HG02884 (cell line): ENCODE results near the gene KIF26B.
"Not testable (repeated sequence)": the region's sequence is repeated elsewhere in the genome, so short reads cannot be mapped to it uniquely, and the experiment has no call there.

Experiments used
- ATAC-seq: cut with Tn5 transposase; IDR thresholded peaks from one replicate; pipeline ENCODE4 v1.9.1; 2021; ENCODE audit warnings: mild to moderate bottlenecking, moderate library complexity; ENCODE audit not compliant: unreplicated experiment

The KIF26B gene

DNA sequence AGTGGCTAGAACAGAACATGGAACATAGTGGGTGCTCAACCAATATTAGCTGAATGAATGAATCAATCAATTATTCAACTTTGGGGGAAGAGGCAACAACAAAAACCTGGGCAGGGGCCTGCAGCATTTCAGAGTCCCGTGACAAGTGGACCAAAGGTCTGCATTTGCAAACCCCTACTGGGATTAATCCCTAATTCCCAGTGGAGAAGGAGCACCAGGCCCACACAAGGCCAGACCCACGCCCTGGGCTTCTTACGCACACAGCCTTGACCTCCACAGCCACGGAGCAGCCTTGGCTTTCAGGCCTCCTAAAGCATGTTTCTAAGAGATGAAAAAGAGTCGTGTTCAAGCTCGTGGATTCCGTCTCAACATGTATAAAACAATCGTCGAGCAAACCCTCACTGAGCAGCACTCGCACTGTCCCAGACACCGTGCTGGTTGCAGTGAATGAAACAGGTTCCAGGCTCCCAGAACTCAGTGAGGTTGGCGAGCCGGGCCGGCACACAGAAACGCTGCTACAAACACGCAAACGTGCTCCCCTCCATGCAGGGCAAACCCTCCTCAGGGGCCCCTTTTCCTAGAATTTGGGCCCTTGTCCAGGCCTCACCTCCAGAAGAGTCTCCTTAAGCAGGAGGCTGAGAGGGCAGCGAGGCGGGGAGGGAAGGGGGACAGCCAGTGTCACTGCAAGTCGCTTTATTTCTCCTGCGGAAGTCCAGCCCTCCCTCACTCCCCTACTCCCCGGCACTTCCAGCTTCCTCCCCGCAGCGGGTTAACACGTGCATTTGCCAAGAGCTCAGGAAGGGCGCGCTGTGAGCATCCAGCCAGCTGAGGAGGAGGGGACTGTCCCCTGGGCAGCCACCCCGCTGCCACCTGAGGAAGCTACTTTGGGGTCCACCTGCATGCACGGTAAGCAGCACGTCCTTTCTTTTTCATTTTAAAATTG is 556.4 kb downstream of the KIF26B start:
- ATAC-seq = no peak

DNA sequence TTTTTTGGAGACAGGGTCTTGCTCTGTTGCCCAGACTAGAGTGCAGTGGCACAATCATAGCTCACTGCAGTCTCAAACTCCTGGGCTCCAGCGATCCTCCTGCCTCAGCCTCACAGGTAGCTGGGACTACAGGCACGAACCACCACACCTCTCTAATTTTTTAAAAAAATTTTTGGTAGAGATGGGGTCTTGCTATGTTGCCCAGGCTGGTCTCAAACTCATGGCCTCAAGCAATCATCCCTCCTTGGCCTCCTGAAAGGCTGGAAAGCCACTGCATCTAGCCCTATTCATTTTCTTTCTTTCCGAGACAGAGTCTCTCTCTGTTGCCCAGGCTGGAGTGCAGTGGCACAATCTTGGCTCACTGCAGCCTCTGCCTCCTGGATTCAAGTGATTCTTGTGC is 559.2 kb downstream of the KIF26B start:
- not testable (repeated sequence) for ATAC-seq

DNA sequence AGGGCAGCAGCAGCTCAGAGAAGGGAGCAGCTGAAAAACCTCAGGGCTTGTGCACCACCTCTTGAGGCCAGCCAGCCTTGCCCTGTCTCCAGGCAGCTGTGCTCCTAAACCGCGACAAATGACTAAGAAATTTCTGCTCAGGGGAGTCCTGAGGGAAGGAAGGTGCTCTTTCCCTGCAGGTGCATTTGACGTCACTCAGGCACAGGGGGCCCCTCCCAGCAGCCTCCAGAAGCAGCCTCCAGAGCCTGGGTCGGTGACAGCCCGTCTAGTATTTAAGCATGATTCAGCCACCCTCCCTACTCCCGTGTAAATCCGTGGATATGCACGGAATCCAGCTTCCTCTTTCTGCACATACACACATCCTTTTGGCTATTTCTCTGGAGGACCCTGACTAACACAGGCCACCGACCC is 560.5 kb downstream of the KIF26B start:
- no peak for ATAC-seq

DNA sequence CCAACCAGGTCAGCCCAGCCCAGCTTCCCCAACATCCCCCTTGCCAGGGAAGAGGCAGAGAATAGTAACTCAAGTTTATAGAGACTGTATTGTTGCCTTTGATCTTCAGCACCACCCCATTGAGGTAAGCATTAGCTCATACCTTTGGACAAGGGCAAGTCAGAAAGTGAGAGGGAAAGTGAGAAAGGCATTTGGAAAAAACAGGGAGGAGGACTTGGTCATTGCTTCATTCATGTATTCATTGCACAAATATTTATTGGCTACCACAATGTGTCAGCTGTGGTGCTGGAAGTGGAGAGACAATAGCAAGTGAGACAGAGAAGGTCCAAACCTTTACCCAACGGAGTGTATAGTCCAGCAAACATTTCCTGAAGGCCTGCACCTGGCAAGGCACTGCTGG is 561.2 kb downstream of the KIF26B start:
- ATAC-seq = no peak

DNA sequence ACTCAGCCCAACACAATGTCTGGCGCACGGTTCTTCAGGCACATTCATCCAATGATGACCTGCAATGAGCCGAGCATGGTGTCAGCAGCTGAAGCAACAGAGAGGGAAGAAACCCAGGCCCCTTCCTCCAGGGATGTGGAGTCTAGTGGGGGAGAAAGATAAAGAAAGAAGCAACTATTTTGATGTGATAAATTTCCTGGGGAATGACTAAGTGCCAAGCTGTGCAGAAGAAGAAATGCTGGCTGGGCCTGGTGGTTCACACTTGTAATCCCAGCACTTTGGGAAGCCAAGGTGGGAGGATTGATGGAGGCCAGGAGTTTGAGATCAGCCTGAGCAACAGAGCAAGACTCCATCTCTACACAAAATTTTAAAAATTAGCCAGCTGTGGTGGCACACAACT is 561.8 kb downstream of the KIF26B start:
- ATAC-seq = no peak

DNA sequence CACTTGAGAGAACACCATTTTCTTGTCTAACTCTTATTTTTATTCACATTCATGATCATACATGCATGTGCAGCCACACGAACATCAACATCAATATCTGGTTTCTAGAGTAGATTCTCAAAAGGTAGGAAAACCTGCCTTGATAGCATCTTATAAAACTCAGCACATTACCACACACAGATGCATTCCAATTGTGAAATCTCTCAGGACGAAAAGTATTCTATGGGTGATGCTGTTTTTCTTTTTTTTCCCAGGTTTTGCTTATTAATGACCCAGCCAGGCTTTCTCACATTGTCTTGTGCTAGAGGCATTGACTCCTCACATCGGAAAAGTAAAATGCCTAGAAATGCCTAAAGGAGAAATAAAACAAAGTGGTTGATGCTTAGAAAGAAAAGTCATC is 562.8 kb downstream of the KIF26B start:
- ATAC-seq = no peak

DNA sequence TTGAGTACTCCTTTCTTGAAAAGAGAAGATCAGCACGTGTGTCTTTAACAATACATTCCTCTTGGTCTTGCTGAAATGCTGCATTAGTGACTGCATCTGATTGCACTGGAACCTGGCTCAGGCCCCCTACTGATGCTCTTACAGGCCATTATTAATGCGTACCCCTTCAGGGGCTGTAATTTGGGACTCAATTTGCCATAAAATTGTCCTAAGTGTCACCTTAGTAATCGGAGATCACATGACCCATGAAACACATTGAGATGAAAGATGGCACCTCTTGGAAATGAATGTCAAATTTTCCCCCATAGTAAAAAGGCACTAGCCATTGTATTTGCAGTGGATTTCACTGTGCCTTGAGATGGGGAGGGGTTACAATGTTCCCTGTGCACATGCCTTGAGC is 563.3 kb downstream of the KIF26B start:
- no peak for ATAC-seq

DNA sequence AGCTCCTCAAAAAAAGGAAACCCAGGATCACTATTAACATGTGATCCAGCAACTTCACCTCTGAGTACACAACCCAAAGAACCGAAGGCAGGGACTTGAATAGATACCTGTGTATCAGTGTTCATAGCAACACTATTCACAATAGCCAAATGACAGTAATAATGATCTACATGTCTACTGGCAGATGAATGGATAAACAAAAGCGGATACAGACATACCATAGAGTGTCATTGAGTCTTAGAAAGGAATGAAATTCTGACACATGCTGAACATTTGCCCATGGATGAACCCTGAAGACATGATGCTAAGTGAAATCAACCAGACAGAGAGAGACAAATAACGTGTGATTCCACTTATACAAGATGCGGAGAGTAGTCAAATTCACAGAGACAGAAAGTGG is 564.2 kb downstream of the KIF26B start:
- ATAC-seq = no peak

DNA sequence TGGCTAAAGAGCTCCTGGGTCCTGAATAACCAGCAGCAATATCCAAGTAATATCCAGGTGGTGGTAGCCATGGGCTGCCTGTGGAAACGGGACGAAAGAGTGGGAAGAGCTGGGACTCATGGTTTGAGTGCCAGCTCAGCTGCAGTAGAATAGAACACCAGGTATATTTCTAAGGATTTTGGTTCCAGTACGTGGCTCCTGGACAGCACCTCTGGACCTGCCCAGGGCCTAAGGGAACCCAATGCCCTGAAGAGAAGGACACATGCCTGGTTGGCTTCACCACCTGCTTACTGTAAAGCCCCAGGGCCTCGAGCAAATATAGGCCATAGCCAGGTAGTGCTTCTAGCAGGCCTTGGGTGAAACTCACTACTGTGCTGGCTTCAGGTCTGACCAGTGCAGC is 566.7 kb downstream of the KIF26B start:
- no peak for ATAC-seq

DNA sequence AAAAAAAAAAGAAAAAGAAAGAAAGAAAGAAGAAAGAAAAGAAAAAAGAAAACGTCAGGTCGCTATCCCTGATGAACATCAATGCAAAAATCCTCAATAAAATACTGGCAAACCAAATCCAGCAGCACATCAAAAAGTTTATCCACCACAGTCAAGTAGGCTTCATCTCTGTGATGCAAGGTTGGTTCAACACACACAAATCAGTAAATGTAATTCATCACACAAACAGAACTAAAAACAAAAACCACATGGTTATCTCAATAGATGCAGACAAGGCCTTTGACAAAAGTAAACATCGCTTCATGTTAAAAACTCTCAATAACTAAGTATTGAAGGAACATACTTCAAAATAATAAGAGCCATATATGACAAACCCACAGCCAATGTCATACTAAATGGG is 573.2 kb downstream of the KIF26B start:
- ATAC-seq = not testable (repeated sequence)

DNA sequence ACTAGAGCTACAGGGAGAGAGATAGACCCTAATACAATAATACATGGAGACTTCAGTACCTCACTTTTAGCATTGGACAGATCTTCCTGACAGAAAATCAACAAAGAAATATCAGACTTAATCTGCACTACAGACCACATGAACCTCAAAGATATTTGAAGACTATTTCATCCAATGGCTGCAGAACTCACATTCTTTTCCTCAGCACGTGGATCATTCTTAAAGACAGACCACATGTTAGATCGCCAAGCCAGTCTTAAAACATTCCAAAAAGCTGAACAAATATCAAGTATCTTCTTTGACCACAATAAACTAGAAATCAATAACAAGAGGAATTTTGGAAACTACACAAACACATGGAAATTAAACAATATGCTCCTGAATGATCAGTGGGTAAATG is 576.0 kb downstream of the KIF26B start:
- ATAC-seq = no peak

DNA sequence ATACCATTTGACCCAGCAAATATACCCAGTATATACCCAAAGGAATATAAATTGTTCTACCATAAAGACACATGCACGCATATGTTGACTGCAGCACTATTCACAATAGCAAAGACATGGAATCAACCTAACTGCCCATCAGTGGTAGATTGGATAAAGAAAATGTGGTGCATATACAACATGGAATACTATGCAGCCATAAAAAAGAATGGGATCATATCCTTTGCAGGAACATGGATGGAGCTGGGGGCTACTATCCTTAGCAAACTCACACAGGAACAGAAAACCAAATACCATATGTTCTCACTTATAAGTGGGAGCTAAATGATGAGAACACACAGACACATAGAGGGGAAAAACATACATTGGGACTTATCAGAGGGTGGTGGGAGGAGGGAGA is 585.6 kb downstream of the KIF26B start:
- ATAC-seq = not testable (repeated sequence)

DNA sequence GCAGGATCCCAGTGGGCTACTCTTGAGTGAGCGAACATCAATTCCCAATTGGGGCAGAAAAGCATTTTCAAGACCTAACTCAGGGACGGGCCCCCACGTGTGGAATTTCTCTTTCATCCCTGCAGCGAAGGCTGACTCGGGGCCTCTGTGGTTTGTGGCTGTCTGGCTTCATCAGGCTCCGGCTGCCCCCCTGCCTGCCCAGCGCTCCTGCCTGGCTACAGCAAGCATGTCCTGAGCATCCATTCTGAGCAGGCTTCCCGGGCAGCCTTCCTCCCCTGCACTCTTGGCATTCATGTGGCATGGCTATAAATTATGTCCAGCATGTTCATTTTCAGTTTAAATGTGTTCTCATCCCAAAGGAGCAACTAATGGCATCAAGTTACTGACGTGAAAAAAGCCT is 588.1 kb downstream of the KIF26B start:
- ATAC-seq = no peak

DNA sequence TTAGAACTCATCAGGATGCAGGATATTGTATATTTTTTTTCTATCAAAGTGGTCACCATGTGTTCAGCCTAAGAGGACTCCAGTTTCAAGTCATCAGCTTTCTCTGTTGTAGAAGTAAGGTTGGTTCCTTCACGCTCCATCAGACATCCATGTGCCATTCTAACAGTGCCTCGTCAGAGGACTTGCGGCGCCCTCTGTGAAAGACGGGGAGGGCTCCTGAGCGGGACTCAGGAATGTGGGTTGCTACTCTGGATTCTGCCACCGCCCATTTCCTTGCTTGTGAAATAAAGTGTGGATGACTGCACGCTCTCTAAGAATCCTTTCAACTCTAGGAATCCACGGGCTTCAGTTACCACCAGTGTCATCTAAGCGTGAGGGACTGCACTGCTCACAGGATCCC is 593.5 kb downstream of the KIF26B start:
- ATAC-seq = no peak

DNA sequence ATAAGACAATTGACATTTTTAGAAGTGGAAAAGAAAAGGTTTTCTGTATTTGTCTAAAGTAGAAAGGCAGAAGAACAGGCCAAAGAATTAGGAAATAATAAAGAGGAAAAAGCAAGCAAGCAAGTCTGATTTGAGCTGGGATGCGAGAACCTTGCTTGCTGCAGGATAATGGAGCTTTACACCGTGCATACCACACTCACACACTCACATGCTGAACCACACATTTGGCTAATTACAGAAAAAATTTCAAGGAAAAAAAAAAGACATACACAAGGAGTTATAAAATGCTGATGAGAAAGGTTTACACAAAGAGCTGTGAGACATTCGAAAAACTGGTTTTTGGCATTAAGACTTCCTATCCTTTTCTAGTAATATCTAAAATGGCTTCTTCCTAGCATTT is 593.9 kb downstream of the KIF26B start:
- no peak for ATAC-seq

DNA sequence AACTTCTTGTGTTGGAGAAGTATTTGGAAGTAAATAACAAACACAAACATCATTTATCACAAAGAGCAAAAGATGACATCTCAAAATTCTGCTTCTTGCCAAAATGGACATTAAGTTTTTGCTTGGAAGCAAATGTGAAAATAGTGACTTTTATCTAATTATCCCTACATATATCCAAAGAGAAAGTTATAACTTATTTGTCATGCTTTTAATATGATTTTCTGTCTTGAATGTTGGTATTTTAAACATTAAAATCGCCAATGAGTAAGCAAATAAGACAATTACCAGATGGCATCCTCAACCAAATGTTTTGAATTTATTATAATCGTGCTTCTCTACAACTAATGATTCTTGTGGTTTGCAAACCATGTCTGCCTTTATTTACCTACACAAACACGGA is 594.3 kb downstream of the KIF26B start:
- ATAC-seq = no peak

DNA sequence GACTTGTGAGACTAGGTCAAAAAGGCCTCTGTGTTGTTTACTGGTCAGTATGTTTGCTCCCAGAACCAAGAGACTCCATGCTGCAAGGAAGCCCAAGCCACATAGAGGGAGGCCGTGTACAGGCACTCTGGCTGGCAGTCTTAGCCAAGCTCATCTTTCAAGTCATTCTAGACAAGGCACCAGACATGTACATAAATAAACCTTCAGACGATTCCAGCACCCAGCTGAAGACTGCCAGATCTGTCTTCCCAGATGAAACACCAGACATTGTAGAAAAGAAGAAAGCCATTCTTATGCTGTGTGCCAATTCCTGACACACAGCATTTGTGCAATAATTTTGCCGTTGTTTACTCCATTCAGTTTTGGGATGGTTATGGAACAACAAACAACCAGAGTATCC is 595.5 kb downstream of the KIF26B start:
- ATAC-seq = no peak

DNA sequence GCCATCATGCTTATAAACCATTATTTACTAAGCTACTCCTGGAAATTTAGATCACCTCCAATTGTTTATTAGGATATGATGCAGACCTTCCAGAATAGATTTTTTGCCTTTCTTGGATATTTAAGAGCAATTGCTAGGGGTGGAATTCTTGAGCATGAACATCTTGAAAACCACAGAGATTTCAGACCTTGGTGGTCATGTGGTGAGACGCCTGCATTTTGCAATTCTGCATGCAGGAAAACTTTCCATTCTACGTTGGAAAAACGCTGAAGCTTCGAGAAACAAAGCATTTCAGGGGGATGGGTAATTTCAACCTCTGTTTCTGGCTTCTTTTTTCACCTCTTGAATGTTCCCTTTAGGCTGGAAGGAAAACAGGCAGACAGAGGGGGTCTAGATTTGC is 596.3 kb downstream of the KIF26B start:
- no peak for ATAC-seq

DNA sequence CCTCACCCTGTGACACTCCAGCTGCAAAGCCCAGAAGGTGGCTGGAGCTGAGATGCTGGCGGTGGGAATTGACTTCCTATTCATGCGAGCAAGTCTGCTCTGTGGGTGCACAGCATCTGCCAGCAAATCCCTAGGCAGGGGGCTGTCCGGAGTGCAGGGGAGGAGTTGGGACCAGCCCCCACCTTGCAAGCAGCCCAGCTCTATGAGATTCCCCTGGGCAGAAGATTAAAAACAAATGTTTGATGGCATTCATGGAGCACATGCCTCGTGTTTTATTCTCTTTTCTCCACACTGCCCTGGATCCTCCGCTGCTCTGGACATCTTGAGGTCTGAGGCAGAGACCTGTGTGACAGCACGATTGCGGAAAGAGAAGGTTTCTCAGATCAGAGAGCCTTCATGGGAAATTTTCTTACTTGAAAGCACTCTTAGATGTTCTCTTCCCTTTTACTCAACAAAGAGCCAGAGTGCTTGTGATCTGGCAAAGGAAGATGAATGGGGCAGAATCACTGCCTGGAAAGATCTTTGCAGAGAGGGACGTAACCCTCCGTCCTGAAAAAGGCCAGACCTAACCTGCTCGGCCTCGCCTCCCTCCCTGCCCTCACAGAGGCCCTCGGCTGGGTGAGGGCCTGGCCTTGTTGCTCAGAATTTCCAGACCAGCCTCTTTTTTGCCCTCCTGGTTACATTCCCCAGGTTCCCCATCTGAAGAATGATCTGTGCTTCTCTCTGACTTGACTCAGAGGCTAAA is 597.1 kb downstream of the KIF26B start:
- ATAC-seq = no peak

DNA sequence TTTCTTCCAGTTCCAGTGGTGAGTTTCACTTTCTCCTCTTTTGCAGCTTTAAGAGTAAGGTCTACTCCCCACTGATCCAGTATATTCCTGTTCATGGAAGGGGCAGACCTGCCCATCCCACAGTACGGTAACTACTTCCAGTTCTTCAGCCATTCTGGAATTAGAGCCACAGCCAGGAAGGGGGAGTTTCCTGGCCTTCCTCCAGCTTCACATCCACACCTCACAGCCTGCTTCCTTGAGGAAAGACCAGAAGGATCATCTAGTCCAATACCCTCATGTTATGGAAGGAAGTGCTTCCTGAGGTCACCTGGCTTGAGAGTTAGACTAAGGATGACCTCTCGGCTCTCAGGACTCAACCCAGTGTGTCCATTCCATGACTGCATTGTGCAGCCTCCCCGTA is 597.8 kb downstream of the KIF26B start:
- no peak for ATAC-seq

DNA sequence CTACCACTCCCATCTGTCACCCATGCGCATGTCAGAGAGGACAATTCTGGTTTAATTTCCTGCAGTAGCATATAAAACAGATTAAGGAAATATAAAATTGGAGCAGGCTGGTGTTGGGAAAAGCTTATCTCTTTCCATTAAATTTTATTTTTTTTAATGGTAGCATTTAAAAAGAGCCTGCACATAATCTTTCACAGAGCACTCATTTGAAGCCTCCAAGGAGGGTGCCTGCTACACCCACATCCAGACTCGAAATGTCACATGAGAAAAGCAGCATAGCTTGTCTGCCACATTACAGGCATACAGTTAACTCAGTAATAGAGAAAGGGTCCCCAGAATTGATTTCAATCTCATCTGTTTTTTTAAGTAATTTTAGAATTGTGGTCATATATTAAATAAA is 599.0 kb downstream of the KIF26B start:
- no peak for ATAC-seq

DNA sequence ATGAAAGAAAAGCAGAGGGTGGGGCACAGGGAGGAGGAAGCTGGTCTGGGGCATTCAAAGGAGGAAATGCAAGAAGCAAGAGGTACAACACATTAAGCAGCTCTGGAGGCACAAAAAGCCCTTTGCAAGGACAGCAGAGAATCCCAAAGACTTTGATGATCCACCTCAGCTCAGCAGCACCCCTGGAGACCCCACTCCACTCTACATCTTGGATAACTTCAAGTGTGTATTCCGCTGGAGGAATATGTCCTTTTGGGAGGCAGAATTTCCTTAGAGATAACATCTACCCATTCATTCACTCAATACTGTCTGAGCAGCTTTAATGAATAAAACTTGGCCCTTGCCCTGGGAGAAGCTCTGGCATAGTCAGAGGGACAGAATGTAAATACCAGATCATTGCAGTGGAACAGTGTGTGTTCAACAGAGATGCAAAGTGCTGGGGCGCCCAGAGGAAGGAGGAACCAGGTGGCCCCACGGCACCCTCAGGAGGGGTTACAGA is 599.7 kb downstream of the KIF26B start:
- no peak for ATAC-seq
